HepG2 (cell line): ENCODE measurements around the gene NOSIP.

Experiments used
- CCAR2 ChIP-seq: fragments of 200-400 bp; formaldehyde crosslinking; optimal IDR thresholded peaks from 2 replicates; pipeline ENCODE3; 2018; ENCODE audit warnings: low read depth, mild to moderate bottlenecking, low read length, moderate library complexity
- MTA1 ChIP-seq: sonication (generic); formaldehyde crosslinking; IDR thresholded peaks from 2 replicates; pipeline ENCODE4 v1.4.0; 2020; ENCODE audit warnings: missing genetic modification reagents, mild to moderate bottlenecking, borderline replicate concordance
- NR1H2 ChIP-seq: sonication (generic); formaldehyde crosslinking; IDR thresholded peaks from 2 replicates; pipeline ENCODE4 v1.8.1; 2022; ENCODE audit warnings: low read depth, missing genetic modification reagents, borderline replicate concordance
- TF ChIP-seq, protein P1 (sequence below): sonication (generic); formaldehyde crosslinking; IDR thresholded peaks from 2 replicates; pipeline ENCODE4 v1.9.0; 2021; ENCODE audit warnings: missing genetic modification reagents, mild to moderate bottlenecking, borderline replicate concordance

DNA sequence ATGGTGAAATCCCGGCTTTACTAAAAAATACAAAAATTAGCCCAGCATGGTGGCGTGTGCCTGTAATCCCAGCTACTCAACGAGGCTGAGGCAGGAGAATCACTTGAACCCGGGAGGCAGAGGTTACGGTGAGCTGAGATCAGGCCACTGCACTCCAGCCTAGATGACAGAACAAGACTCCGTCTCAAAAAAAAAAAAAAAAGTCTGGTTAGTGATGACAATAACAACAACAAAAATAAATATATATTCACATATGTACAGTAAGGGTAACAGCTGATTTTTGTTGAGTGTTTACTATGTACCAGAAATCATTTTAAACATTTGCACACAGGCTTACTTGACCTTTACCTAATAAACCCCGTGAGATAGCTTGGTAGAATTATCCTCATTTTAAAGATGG, 36.6 kb upstream of the NOSIP start:
- TF ChIP-seq CCAR2 (no peak), MTA1 (CRISPR knock-in tag) (no peak), NR1H2 (no peak)
- TF ChIP-seq, protein P1, sequence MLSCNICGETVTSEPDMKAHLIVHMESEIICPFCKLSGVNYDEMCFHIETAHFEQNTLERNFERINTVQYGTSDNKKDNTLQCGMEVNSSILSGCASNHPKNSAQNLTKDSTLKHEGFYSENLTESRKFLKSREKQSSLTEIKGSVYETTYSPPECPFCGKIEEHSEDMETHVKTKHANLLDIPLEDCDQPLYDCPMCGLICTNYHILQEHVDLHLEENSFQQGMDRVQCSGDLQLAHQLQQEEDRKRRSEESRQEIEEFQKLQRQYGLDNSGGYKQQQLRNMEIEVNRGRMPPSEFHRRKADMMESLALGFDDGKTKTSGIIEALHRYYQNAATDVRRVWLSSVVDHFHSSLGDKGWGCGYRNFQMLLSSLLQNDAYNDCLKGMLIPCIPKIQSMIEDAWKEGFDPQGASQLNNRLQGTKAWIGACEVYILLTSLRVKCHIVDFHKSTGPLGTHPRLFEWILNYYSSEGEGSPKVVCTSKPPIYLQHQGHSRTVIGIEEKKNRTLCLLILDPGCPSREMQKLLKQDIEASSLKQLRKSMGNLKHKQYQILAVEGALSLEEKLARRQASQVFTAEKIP (CRISPR knock-in tag): no peak
